ENCODE results near the gene EVI5L.

Gene EVI5L

DNA sequence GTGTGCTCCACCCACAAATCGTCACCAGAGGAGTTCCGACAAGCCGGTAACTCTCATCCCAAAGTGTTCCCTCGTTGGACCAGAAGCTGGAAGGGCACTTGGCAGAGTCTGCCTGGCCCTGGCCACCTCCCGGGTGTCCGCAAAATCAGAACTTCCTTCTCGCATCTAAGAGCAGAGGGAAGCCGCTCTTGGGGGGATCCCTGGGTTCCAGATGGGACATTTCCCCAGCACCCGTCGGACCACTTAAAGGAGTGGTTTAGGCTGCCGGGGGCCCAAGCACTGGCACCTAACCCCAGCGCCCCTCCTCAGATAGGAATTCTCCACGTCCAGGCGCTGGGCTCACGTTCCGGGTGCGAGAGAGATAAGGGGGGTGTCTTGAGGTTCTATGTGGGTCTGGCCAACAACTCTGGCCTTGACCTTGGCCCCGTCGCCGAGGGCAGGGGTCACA is 72.8 kb downstream of the EVI5L start:
- DNase-seq: no peak

DNA sequence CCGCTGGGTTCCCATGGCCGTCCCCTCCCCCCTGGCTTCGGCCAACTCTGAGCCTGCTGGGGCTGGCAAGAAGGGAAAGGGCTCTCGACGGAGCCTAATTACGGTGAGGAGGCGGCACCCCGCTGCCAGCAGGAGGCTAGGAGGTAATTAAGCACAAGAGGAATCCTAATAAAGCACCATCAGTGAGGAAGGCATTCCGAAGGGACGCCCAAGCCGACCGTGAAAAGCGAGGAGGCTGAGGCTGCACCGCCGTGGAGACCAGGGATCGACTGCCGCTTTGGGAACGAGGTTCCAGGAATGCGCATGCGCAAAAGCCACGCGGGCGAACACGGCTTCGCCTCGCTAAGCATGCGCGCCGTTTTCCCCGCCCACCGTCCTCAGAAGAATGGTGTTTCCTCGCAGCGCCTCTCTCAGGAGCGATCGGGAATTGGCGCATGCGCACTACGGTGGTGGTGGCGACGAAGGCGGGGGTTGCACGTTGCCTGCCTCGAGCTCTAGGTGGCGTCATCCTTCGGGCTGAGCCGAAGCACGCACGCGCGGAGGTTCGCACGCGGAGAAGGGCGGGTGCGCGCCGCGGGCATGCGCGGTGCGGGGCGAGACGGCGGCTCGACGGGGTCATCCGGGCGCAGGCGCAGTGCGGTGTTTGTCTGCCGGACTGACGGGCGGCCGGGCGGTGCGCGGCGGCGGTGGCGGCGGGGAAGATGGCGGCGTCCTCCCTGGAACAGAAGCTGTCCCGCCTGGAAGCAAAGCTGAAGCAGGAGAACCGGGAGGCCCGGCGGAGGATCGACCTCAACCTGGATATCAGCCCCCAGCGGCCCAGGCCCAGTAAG is 73.4 kb downstream of the EVI5L start, which contains the start of gene MAP2K7:
Gene MAP2K7, plus strand, starts transcription at position 634 of the 830 bp plus-strand sequence. Its CDS starts 68 bp downstream, at position 702.
- peak; percentile 98 for DNase-seq

DNA sequence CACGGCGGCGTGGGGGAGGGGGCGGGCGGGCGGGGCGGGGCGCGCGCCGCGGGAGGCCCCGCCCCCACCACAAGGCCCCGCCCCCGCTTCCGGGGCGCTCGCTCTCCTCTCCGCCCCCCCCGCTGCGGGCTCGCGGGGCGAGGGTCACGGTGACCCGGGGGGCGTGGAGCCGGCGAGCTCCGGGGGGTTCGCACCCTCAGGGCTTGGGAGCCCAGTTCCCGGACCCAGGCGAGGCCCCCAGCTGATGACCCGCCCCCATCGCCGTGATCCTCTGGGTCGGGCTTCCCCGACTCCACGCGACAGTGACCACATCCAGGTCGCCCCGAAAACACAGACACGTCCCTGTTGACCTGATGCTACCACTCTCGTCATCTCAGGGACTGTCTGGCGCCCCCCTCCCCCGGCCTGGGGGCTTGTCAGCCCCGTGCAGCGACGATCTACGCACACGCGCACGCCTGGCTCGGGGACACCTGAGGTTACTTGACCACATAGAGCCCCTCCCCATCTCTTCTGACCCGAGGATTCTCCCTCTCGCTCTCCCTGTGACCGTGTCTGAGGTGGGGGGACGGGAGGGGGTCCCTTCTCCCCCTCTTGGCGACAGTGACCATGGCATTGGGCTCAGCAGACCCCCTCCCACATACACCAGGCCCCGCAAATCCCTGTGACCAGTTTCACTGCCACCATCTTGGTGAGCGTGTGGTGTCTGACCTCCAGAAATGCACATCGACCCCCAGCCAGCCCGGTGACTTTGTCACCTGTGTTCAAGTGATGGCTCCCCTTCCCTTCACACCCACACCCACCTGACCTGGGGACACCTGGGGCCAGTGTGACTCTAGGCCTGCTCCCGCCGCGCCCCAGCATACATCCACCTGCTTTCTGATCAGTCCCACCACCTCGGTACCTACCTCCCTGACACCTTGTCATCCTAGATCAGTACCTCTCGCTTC is 74.3 kb downstream of the EVI5L start:
- no peak for DNase-seq

DNA sequence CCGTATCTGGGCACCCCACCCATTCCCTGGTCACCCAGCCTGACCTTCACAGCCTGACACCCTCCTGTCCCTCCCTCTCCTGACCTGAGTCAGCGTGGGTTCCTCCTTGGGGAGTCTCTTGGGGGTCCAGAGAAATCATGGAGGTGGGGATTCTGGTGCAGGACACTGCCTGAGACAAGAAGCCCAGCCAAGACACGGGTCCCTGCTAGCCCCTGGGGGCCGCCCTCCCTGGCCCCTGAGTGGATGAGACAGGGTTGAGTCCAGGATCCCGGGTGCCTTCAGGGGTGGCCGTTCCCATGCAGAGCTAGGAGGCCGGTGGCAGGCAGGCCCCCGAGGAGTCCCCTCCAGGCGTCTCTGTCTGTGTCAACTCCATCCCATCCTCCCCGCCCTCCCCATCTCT is 75.2 kb downstream of the EVI5L start:
- DNase-seq: no peak

DNA sequence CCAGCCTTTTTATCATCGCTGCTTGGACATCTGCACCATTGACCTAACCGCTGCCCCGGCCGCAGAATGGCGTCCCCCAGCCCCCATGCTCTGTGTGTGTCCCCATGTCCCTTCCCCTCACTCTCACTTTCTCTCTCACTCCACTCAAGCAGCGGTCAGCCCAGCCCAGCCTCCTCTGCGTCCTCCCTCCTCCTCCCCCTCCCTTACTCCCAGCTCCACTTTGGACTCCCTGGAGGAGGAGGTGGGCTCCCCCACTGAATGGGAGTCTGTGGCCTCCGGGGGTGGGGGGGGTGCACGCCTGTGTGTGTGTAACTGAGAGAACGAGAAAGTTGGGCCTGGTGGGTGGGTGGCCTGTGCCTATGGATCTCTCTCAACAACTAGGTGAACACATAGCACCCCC is 75.8 kb downstream of the EVI5L start:
- no peak for DNase-seq

DNA sequence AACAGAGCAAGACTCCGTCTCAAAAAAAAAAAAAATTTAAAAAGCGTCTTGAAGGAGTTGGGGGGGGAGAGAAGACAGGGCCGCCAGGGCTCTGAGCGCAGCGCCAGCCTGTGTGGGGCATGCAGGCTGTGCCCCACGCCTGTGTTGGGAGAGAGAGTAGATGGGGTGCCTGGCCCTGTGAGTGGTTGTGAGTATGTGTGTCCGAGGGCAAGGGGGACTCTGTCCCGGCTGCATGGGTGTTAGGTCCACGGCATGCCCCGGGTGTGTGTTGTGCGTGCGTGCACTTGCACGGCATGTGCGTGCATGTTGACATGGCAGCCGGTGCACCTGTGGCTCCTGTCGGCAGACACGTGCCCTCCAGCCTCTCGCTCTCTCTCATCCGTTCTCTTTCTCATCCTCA is 77.1 kb downstream of the EVI5L start:
- DNase-seq: no peak

DNA sequence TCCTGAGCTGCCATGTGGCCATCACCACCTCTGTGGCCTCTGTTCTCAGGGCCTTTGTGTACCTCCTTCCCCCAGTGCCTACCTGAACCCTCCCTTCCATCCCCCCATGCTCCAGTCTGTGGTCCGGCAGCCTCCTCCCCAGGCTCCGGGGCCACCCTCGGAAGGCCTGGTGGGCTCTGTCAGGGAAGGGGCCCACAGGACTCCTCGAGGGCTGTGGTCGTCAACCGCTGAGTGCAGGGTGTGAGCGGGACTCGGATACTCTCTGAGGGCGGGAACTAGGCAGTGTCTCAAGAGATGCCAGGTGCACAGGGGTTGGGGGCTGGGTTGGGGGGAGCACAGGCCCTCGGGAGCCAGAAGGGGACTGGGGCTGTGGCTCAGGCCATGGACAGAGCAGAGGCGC is 77.5 kb downstream of the EVI5L start:
- DNase-seq: no peak

DNA sequence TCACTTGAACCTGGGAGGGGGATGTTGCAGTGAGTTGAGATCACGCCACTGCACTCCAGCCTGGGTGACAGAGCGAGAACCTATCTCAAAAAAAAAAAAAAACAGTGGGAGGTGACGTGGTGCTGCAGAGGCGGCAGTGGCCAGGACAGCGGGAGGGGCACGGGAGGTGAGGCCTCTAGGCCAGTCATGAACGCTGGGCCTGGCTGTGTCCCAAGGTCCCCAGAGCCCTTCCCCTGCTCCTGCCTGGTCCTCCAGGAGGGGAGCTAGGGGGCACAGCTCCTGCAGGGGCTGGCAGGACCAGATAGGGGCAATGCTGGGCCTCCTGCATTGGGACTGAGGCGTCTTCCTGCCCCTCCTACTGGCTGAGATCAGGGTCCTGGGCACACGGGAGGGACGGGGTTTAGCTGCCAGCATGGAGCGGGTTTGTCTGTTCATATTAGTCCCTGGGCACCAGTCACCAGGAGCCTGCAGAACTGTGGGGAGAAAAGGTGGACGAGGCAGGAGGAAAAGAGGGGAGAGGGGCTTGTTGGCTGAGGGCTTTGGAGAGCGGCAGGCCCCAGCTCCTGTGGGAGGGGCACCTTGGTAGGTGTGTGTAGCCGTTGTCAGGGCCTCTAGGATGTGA is 78.2 kb downstream of the EVI5L start:
- no peak for DNase-seq

DNA sequence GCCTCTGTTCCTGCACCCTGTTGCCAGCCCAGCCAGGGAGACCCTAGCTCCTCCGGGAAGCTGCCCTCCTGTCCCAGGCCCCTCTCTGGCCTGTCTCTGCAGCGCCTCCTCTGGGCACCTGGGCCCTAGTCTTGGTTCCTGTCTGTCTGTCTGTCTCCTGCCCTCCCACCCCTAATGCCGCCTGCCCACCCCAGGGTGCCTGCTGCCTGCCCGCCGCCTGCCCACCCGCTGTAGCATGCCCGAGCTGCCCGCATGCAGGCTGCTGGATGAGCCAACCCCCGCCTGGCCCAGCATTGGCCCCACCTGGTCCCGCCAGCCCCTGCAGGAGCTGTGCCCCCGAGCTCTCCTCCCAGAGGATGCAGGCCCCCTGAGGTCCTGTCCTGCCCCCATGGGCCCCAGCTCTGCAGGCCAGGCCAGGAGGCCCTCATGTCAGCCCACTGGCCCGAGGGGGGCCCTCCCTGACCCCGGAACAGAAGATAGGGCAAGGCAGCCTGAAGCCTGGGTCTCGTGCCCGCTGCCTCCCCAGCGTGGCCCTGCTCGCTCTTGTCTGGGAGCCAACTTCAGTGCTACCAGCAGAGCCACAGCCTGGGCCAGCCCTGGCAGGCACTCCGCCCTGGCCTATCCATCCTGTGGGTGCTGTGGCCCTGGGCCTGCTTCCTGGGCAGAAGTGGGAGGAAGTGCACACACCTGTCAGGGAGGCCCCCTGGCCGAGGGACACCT is 78.9 kb downstream of the EVI5L start:
- no peak for DNase-seq

DNA sequence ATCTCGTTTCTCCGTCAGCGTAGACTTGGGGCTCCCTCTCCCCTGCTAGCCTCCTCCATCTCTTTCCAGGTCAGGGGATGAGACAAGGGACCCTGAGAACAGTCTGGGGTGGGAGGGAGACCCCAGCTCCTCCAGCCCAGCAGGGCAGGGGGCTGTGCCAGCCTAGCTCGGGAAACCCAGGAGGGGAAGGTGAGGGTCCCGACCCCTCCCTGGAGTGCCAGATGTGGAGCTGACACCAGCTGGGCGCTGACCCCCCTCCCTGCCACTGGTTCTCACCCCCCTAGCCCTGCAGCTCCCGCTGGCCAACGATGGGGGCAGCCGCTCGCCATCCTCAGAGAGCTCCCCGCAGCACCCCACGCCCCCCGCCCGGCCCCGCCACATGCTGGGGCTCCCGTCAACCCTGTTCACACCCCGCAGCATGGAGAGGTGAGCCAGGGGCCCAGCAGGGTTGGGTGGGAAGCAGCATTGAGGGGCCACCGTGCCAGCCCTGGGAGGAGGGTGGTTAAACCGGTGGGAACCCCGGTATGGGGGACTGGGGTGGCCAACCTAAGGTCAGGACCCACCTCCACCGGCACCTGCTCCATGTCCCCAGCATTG is 79.6 kb downstream of the EVI5L start:
- DNase-seq: no peak

DNA sequence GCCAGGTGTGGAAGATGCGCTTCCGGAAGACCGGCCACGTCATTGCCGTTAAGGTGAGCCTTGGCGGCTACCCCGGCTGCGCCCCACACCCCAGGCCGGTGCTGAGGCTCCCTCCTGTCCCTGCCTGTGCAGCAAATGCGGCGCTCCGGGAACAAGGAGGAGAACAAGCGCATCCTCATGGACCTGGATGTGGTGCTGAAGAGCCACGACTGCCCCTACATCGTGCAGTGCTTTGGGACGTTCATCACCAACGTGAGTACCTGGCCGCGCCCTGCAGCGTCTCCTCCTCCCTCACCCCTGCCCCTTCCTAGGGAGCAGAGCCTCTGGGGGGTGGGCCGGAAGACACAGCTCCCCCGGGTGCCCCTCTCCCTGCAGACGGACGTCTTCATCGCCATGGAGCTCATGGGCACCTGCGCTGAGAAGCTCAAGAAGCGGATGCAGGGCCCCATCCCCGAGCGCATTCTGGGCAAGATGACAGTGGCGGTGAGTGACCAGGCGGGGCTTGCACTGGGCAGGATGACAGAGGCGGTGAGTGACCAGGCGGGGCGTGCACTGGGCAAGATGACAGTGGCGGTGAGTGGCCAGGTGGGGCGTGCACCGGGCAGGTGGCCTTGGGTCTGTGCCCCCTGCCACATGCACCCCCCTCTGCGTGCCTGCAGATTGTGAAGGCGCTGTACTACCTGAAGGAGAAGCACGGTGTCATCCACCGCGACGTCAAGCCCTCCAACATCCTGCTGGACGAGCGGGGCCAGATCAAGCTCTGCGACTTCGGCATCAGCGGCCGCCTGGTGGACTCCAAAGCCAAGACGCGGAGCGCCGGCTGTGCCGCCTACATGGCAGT is 80.5 kb downstream of the EVI5L start:
- no peak for DNase-seq

DNA sequence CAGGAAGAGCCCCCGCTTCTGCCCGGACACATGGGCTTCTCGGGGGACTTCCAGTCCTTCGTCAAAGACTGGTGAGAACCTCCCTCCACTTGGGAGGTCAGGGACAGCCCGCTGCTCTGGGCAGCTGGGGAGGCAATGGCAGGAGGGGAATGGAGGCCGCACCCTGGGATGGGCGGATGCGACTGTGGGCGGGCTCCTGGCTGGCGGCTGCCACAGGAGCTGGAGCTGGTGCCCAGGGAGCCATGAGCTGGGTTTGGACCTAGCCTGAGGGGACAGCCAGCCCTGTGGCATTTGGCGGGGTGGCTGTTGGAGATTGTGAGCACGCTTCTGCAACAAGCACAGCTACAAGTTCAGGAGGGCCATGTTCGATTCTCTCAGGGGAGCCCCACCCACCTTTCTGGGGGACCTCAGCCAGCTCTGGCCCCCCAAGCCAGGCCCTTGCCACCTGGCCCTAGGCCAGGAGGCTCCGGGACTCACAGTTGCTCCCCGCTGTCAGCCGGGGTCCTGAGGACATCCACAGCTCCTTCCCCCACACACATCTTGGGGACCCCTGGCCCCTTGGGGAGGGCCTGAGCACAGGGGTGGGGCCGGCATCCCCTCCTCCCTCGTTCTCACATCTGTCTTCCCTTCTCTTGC is 81.6 kb downstream of the EVI5L start:
- no peak for DNase-seq

DNA sequence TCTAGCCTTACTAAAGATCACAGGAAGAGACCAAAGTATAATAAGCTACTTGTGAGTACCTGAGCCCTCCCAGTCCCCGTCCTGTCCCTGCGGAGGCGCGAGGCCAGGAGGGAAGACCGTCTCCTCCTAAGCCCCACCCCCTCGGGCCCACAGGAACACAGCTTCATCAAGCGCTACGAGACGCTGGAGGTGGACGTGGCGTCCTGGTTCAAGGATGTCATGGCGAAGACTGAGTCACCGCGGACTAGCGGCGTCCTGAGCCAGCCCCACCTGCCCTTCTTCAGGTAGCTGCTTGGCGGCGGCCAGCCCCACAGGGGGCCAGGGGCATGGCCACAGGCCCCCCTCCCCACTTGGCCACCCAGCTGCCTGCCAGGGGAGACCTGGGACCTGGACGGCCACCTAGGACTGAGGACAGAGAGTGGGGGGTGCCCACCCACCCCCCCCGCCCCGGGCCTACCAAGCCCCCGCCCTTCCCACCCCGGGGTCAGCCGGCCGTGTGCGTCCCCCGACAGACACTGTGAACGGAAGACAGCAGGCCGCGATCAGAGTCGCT is 82.2 kb downstream of the EVI5L start:
- no peak for DNase-seq

DNA sequence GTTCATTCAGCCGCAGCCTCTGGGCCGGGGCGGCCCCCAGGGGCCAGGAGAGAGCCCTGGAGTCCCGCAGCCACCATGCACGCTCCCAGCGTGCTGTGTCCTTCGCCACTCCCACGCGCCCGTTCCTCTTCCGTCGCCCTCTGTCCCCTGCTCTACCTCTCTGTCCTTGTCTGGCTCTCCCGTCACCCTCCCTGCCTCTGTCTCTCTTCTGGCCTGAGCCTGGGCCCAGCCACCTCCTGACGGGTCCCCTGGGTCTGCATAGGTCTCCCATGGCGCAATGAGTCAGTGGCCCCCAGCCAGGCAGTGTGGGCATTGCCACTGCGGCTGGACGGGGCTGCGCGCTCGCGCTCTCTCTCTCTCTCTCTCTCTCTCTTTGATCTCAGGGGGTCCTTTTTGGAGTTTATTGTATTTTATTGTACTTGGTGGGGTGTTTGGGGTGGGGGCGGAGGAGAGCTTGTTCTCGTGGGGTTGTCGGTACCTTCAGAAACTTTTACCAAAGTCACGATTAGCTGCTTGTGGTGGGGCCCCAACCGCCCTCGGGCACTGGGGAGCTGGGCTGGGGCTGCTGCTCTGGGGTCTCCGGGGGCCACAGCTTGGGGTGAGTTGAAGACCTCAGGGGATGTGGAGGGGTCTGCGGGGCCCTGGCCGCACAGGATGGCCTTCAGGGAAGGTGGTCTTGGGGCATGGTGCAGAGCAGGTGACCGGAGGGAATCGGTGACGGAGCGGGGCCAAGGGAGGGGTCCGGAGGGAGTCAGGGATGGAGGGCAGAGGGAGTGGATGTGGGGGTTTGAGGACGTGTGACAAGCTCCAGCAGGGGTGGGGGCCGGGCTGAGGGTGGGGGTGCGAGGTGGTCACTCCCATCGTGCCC is 82.9 kb downstream of the EVI5L start:
- DNase-seq: no peak

DNA sequence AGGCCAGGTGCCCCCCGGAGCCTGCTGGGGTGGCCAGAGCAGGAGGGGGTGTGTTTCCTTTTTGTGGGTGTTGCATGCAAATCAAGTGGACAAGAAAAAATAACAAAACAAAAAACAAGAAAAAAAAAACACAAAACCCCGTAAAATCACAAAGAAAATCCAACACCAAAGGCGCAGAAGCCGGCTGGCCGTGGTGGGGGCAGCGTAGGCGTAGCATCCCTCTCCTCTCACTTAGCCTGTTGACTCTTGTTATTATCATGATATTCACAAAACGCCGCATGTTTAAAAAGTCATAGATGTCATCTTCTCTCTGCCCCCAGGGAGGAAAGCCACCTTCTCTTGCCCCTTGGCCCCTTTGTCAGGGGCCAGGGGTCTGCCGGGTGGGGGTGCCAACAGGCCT is 83.6 kb downstream of the EVI5L start:
- no peak for DNase-seq

DNA sequence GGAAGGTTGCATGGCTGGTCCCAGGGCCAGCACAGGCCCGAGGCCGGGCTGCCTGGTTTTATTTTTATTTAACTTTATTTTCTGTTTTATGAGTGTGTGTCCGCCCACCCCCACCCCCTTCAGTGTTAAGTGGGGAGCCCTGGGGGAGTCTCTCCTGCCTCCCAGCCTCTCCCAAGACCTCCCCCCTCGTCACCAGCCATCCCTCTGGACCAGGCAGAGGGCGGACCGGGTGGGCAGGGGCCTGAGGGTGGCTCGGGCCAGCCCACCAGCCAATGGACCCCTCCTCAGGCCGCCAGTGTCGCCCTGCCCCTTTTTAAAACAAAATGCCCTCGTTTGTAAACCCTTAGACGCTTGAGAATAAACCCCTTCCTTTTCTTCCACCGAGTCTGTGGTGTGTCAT is 84.1 kb downstream of the EVI5L start:
- DNase-seq: no peak

All from hippocampal formation (tissue), 2 donors.